Astrocyte (in vitro differentiated cells and primary cell): ENCODE results near the gene OGFOD3.
A peak's percentile ranks its signal among the peaks of the same experiment; 100 is the strongest.

Experiments used
- CTCF ChIP-seq: IDR thresholded peaks from 2 replicates; pipeline ENCODE4 v1.5.1; 2011; ENCODE audit warnings: low read depth, mild to moderate bottlenecking, inconsistent platforms, low read length, moderate library complexity; ENCODE audit not compliant: insufficient read depth
- EZH2 ChIP-seq: IDR thresholded peaks from 2 replicates; pipeline ENCODE4 v1.6.1; 2012; ENCODE audit warnings: mild to moderate bottlenecking, low read length, inconsistent platforms; ENCODE audit not compliant: insufficient read depth

- peak; percentile 83 for TF ChIP-seq CTCF
- no peak for TF ChIP-seq EZH2
These were observed 66.5 kb downstream of the OGFOD3 start for GRCh38 chr17:82351713-82352488.
